COLO829 (cell line): ENCODE data around the gene C16orf90.
"Not testable (repeated sequence)": the region's sequence is repeated elsewhere in the genome, so short reads cannot be mapped to it uniquely, and the experiment has no call there.

Source experiments
- DNase-seq: peaks from one replicate; pipeline ENCODE4 v3.0.0; 2012; ENCODE audit warnings: low spot score

The C16orf90 gene

GRCh38 chr16:3495176-3495575, at the start of gene C16orf90:
C16orf90 (minus strand) TSS chr16:3495489; CDS start chr16:3495421, 68 bp downstream.
- DNase-seq, result no peak

- no peak for DNase-seq
Observed at GRCh38 chr16:3542601-3543373, 47.5 kb upstream of the C16orf90 start.

DNA sequence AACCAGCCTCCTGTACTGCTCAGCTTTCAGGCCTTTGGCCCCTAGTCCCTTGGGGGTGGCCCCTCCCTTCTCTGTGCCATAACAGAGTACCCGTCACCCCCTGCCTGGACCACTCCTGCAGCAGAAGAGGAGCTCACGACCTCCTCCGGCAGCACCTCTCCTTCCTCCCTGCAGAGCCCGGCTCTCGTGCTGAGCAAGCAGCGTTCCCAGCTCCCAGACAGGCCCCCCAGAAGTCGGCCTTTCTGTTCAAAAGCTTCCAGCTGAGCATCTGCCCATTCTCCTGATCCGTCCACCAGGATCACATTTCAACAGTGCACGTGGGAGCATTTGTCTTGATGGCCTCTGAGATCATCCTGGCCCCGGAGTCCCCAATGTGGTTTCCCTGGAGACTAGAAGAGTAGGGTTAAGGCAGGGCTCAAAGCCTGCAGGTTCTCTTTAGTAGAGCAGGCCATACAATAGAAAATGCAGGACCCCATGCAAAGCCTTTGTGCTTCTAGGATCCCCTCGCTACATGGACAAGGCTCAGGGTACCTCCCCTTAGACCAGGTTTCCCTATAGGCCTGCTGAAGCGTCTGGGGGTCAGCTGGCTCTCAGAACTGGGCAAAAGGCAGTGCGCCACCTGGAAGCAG, 46.4 kb upstream of the C16orf90 start:
- DNase-seq, result no peak

GRCh38 chr16:3538222-3538621, 42.9 kb upstream of the C16orf90 start:
- no peak for DNase-seq

GRCh38 chr16:3536851-3537250, 41.6 kb upstream of the C16orf90 start:
- DNase-seq, result no peak

DNA sequence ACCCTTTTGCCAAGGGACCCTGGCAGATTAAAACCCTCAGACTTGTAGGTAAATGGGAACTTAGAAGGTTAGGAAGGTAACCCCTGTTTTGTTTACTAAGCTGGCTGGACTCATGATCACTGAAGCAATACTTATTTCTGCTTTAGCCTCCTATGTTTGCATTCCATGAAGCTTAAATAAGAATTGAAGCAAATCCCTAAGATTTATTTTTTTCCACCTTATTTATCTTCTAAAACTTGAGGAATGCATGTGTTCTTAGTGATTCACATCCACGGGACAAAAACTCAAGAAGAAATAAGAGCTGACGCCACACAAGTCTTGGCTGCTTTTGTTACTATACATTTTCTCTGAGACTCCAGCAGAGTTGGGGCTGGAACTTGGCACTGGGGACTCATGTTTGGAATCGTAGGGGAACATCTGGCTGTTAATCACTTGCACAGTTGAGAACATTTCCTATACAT, 41.0 kb upstream of the C16orf90 start:
- DNase-seq, result no peak

- no peak for DNase-seq
Observed at GRCh38 chr16:3534126-3534525, 38.8 kb upstream of the C16orf90 start.

DNA sequence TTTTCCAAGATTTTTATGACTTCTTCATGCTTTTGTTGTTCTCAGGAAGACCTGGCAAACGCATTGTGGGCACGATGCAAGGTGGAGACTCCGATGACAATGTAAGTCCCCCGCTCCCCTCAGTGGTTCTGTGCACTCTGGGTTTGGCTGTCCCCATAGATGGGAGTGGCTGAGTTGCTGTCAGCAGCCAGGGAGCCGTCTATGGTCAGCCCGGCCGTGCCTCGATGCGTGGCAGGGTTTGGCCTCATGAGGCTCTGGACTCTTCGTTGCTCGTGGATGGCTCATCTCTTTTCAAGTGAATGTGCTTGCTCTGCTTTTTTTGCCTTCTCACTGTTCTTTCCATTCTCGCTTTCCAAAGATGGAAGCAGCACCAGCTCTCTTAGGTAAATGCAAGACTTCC, 37.5 kb upstream of the C16orf90 start:
- no peak for DNase-seq

GRCh38 chr16:3530371-3530914, 35.2 kb upstream of the C16orf90 start:
- DNase-seq, result no peak

DNA sequence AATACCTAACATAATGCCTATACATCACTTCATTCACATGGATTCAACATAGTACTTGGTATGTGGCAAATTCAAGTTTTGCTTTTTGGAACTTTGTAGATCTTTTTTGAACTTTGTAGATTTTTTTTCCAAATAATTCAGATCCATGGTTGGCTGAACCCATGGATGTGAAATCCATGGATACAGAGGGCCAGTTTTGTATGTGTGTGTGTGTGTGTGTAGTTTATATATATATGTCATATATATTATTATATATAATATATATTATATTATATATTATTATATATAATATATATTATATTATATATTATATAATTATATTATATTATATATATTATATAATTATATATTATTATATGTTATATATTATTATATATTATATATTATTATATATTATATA, 33.9 kb upstream of the C16orf90 start:
- no peak for DNase-seq

DNA sequence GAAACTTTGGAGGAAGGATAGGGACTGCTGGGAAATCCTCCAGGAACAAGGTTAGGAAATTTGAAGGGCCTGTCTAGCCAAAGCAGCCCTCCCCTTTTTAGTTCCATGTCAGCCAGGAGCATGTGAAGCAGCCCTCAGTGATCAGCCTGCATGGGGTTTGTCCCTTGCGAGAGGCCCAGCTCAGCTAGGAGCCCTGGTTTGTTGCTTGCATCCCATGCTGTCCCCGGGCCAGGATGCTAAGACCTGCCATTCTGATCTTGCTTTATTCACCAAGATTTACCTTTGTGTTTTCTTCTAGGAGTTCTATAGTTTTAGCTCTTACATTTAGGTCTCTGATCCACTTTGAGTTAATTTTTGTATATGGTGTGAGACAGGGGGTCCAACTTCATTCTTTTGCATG, 33.1 kb upstream of the C16orf90 start:
- no peak for DNase-seq

DNA sequence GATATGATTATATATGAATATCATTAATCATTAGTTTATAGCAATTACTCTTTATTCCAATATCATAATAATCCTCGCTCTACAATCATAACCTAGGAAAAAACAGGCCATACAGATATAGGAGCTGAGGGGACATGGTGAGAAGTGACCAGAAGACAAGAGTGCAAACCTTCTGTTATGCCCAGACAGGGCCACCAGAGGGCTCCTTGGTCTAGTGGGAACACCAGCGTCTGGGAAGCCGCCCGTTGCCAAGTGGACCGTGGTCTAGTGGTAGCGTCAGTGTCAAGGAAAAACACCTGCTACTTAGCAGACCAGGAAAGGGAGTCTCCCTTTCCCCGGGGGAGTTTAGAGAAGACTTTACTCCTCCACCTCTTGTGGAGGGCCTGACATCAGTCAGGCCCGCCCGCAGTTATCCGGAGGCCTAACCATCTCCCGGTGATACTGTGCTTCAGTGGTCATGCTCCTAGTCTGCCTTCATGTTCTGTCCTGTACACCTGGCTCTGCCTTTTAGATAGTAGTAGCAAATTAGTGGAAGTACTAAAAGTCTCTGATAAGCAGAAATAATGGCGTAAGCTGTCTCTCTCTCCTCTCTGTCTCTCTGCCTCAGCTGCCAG, 32.0 kb upstream of the C16orf90 start:
- not testable (repeated sequence) for DNase-seq

GRCh38 chr16:3525951-3526350, 30.7 kb upstream of the C16orf90 start:
- DNase-seq, result no peak

DNA sequence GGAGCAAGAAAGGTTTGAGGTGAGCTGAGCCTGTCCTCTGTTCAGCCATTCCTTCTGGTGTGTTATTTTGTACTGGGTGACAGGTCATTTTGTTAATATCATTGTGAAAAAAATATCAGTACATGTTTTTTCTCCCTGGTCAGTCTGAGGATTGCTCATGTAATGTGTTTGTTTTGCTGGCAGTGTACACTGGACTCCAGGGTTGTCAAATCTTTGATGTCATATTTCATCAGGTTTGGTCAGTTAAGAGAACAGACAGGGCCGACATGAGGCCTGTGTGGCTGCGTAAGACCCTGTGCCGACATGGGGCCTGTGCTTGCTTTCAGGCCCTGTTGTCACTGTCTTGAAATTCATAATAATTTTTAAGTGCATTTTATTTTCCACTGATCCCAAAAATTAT, 28.0 kb upstream of the C16orf90 start:
- no peak for DNase-seq

GRCh38 chr16:3520841-3521240, 25.6 kb upstream of the C16orf90 start:
- DNase-seq, result no peak

DNA sequence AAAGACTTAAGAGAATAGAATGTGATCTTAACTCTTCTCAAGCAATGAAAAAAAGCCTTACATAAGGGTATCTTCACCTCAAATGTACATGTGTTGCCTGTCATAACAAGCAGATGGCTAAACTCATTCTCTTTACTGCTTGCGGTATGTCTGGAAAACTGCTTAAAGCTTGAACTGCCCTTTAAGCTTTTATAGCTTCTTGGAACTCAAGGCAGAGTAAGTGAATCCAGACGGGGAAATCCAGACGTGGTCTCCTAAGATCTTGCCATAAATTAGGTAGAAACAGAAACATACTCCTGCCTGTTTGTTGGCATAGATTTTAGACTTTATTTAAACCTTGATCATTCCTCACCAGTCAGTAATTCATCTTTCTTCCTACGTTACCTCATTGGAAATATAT, 25.1 kb upstream of the C16orf90 start:
- no peak for DNase-seq

DNA sequence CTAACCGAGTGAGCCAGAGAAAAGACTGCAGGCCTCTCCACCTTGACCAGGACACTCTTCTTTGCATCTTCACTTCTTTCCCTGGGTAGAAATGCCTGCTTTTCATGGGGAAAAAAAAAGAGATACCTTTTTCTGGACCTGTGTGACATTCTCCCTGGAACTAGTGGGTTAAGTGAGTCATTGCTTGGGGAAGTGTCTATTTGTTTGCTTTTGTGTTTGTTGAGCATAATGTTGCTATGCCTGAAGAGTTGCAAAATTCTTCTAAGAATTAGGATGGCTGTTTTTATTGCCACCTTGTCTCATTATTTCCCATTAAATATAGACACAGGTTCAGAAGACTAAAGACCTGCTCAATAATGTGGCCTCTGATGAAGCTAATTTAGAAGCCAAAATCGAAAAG, 24.3 kb upstream of the C16orf90 start:
- DNase-seq, result no peak

GRCh38 chr16:3518986-3519348, 23.7 kb upstream of the C16orf90 start:
- DNase-seq, result no peak

DNA sequence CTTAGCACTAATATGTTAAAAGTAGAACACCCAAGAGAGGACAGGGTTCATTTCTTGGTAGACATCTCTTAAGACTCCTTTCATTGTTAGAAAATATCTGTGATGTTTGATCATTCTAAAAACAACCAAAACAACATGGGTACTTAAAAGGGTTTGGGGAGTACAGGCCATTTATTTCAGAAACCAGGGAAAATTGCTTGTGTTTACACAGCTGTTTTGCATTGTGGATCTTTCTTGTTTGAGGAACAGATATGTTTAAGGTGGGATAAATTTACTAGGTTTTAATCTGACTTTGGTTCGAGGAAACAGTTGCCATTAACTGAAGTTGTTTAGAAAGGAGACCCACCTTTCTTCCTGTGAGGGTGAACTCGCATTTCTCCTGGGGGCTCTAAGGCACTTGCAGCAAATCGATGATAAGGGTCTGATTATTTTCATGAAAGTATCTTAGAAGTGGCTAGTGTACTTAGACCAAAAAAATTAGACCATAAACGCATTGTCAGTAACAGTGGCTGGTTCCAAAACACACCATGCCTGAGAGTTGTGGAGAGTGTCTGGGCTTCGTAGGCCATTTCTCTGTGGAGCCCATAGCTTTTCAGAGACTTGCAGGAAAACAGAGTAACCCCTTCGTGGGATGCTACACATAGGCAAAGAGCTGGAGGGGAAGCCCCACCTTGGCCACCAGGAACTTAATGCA, 23.1 kb upstream of the C16orf90 start:
- DNase-seq, result no peak

DNA sequence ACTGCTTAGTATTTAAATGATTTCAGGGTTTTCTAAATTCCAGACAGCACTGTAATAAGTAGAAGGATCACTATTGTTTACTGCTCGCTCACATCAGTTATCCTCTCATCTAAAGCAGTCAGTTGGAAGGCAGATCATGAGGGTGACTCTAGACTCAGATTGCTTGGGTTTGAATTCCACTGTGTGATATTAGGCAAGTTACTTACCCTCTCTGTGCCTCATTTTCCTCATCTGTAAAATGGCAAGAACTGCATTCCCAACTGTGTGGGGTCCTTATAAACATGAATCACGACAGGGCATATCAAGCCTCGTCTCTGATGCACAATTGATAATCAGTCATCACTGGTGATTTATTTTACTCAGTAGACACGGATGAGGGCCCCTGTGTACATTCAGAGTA, 20.6 kb upstream of the C16orf90 start:
- DNase-seq, result no peak

DNA sequence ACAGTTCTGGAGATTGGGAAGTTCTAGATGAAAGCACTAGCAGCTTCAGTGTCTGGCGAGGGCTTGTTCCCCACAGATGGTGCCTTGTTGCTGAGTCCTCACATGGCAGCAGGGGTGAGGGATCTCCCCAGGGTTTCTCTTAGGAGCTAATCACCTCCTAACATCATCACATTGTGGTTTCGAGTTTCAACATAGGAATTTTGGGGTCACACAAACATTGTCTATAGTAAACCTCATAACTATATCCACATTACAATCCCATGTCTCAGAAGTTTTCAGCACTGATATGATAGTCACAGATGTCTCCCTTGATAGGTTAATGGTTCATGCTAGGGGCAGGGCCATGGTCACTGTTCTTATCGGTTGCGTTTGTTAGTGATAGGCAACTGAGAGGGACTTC, 19.3 kb upstream of the C16orf90 start:
- no peak for DNase-seq

GRCh38 chr16:3513892-3514583, 18.7 kb upstream of the C16orf90 start:
- no peak for DNase-seq
